Stimulated activated CD4-positive, alpha-beta T cell treated with anti-CD3 and anti-CD28 coated beads, Interleukin-4, amount 100 ng/mL, for 24 hours (primary cell): Measurements from ENCODE around the gene CYP1B1.
A peak's percentile ranks its signal among the peaks of the same experiment; 100 is the strongest.
"Not testable (repeated sequence)": the region's sequence is repeated elsewhere in the genome, so short reads cannot be mapped to it uniquely, and the experiment has no call there.

Source experiments
- DNase-seq: peaks from one replicate; pipeline ENCODE4 v3.0.0-alpha.2; 2020

The CYP1B1 gene

GRCh38 chr2:38075507-38076151 lies at the start of gene CYP1B1:
Gene CYP1B1 (minus strand): TSS chr2:38076151. CDS start chr2:38075388, 763 bp downstream.
- no peak for DNase-seq

DNA sequence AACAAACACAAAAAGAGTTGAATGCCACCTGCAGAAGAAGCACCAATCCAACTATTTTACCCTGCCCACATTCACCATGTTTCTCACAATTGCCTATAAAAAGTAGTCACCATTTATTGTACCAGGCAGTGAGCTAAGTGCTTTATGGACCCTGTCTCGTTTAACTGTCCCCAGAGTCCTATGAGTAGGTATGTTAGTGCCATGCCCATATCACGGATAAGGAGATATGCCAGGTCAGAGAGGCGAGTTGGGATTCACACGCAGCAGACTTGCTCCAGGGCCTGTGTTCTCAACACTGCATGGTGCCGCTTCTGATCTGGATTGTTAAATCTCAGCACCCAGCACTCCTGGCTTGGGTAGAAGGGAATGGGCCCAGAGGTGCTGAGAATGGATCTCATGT lies 49.1 kb upstream of the CYP1B1 start:
- no peak for DNase-seq

GRCh38 chr2:38123911-38124310 lies 48.0 kb upstream of the CYP1B1 start:
- DNase-seq, result no peak

GRCh38 chr2:38122344-38122743 lies 46.4 kb upstream of the CYP1B1 start:
- DNase-seq, result no peak

DNA sequence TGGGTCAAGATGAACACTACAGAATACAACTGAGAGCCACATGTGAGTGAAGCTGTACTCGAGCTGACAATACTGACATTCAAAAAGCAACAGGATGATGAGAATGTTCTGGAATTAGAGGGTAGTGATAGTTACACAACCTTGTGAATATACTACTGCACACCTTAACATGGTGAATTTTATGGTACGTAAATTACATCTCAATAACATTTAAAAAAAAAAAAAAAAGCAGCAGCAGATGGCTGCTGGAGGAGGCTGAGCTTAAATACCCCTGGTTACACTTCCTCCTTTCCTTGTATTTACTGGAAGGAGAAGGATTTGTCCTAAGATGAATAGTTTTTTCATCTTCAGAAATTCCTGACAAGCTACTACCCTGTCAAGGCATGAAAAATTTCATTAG lies 45.5 kb upstream of the CYP1B1 start:
- DNase-seq, result no peak

GRCh38 chr2:38120829-38121228 lies 44.9 kb upstream of the CYP1B1 start:
- DNase-seq, result no peak

- DNase-seq, result no peak
These were observed 44.3 kb upstream of the CYP1B1 start for GRCh38 chr2:38120264-38120592.

GRCh38 chr2:38116762-38117161 lies 40.8 kb upstream of the CYP1B1 start:
- no peak for DNase-seq

GRCh38 chr2:38115216-38116032 lies 39.5 kb upstream of the CYP1B1 start:
- peak; percentile 74 for DNase-seq

DNA sequence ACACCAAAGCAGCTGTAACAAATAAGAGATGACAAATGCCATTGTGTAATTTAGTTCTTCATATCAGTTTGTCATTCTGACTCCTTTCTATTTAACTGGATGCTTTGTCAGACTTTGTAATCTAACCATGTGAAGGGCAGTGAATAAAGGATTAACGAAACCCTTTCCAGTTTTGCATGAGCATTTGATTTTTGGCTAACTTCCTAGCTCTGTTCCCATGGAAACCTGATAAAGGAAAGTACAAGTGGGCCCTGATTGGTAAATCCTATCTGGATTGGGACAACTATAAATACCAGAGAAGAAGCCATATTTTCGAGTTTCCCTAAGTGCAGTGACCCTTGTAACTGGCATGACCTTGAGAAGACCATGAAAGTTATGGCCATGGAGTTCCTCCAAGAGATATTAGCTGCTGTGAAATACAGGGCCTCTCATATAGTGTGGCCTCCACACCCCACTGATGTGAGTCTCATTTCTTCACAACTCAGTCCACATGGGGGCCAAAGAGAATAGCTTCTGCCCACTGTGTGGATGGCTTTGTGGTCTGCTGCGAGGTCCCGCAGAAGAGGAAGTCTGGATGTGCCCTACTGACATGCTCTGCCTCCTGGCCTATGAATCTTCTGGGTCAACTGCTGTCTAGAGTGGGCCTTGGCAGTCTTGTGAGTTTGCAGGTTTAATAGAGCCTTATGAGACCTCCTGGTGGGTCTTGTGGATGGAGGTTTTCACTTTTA lies 38.2 kb upstream of the CYP1B1 start:
- DNase-seq, result no peak

DNA sequence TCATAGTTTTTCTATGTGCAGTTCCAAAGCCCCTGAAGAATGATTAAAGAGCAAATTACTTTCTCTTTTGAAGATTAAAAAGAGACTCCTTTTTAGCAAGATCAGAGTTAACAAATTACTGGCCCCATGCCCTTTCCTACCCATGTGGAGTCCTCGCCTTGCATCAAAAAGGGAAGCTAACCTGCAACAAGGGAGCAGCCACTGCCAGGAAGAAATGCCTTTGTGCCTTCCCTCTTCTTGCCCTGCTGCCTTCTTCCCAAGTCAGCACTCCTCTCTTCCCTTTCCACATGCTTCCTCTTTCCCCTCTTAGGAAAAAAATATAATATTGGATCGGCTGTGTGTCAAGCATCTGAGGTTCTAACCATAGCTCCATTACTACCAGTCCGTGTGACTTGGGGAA lies 37.1 kb upstream of the CYP1B1 start:
- no peak for DNase-seq

DNA sequence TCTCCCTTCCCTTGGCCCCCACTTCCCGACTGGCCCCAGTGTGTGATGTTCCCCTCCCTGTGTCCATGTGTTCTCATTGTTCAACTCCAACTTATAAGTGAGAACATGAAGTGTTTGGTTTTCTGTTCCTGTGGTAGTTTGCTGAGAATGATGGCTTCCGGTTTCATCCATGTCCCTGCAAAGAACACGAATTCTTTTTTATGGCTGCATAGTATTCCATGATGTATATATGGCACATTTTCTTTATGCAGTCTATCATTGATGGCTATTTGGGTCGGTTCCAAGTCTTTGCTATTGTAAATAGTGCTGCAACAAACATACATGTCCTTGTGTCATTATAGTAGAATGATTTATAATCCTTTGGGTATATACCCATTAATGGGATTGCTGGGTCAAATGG lies 35.4 kb upstream of the CYP1B1 start:
- DNase-seq, result not testable (repeated sequence)

DNA sequence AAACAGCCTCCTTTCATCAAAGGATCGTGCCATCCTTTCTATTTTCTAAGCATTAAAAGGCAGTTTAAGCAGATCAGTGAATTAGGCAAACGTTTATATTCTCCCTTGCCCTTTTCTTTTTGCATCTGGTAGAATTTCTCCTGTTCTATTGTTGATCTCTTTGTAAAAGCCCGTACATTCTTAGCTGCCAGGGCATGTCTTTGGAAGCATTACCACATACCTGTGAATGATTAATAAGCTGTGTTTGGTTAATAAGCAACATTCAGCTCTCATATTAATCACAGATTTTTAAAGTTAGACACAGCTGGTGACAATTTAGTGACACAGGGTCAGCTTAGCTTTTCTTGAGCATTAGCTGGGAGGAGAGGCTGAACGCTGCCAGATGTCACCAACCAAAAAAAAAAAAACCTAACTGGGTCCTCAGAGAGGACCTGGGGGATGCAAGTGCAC lies 33.8 kb upstream of the CYP1B1 start:
- no peak for DNase-seq

DNA sequence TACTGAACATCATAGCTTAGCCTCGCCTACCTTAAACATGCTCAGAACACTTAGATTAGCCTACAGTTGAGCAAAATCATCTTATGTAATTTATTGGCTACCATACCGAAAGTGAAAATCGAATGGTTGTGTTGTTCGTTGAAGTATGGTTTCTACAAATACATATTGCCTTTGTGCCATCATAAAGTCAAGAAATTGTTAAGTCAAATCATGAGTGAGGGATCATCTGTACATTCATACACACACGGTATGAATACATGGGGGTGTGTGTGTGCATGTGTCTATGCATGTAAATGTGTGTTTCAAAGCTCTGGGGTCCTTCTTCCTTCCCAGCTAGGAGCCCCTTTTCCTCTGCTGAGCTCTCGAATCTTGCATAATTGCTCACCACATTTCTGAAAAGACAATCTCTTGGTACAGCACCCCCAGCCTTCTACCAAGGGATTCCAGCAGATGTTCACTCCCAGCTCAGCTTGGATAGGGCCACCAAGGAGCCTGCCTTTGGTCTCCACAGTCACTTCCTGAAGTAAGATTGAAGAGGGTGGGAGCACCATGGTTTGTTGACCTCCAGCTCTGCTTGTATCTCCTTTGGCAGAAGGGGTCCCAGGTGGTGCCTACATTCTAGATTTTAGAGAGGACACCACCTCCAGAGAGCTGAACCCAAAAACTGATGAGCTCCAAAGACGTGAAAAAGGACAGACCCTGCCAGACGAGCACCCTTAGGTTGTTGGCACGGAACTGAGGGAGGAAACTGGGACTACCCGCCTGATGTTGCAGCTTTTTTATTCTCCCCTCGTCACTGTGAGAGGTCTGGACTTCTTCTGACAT lies 33.2 kb upstream of the CYP1B1 start:
- no peak for DNase-seq

- no peak for DNase-seq
These were observed 31.9 kb upstream of the CYP1B1 start for GRCh38 chr2:38107738-38108410.

DNA sequence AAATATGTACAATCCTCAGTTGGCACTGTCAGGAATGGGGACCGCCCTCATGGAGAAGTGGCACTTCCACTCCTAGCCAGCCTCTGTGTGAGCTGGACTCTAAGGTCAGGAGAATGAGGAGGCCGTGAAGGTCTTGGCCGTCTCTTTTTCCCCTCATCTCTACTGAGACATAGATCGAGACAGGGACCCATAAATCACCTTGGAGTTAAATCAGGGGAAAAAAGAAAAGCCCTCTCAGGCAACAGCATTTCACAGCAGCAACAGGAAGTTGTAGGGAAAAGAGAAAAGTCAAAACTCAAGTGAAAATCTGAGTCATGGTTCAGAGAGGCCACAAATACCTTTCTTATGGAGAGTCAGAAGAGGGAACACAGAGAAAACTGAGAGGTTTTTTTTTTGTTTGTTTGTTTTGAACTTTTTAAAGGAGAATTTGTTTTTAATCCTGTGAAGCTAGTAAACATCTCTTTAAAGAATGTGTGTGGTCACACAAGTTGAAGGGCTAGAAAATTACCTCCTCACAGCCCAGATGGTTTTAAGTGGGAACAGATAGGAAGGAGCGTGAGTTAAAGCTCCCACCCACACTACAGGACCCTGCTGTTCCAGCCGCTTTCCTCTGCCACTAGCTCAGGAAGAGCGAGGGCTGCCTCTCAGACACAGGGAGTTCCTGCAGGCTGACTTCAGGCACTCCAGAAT lies 30.6 kb upstream of the CYP1B1 start:
- DNase-seq, result no peak

DNA sequence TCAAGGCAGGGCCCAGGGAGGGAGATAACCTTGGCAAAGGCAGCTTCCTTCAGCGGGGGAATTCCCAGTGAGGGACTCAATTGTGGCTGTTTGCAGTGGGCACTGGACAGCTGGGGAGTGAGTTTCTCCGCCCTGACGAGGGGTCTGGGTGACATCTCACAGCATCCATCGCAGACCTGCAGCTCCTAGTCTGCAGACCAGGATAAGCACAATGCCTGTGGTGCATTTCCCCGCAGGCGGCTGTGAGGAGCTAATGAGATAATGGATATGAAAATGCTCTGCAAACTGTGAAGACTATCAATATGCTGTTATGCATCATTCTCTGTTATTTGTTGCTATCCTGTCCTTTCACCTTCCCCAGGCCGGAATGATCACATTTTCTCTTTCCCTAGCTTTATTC lies 30.0 kb upstream of the CYP1B1 start:
- no peak for DNase-seq

- DNase-seq, result no peak
These were observed 28.6 kb upstream of the CYP1B1 start for GRCh38 chr2:38104598-38104997.

DNA sequence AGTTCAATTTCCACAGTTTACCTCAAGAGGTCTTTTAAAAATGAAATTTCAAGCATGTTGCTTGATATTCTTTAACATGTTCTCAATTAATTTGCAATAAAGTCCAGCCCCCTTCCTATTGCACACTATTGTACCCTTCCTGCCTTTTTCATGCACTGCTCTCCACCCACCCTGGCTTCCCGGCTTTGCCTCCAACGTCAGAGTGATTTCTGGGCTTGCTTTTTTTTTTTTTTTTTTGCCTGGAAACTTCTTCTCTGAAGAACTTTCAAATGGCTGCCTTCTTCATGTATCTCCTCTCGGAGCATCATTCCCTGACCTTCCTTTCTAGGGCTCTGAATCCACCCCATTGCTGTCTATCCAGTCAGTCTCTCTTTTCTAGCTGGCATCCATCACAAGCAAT lies 24.4 kb upstream of the CYP1B1 start:
- DNase-seq, result no peak

DNA sequence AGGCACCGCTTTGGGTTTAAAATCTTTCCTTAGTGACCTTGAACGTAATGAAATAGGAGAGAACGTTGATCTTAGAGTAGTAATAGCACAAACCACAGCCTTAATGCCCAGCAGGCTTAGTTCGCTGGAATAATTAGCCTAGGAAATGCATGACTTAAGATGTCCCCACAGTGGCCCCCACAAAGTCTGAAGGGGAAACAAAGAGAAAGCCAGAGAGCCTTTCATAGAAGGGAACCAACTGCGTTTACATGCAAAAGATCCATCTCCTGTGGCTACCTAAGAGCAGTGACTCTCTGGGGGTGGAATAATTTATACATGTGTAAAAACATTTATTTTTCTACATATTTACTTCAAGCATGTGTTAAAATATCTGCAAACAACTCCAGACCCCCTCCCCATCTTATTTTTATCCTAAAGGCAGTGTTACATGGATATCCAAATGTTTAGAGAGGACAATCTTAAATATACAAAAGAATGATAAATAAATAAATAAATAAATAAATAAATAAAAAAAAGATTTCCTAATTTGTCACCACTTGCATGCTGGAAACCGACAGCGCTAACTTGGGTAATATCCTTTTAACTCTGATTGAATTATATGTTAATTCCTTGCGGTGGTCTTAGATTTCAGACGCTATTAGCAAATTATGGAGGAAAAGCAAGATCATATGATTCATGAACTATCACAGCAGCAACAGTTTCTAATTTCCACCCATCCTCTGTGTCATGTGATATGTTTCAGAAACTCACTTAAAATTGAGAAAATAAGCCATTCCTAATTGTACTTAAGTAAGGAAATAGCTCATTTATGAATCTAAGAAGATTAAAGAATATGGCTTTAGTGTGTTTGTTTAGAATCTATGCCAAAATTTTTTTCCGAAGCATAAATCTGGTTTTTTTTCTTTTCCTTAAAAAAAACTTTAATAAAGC lies 23.4 kb upstream of the CYP1B1 start:
- DNase-seq, result no peak
